GM12874 (cell line): ENCODE measurements around the gene CALML4.

Source experiments
- TF ChIP-seq, protein P1 (sequence below): IDR thresholded peaks from 2 replicates; pipeline ENCODE4 v1.5.1; 2011; ENCODE audit warnings: low read depth, mild to moderate bottlenecking, control low read depth, low read length, moderate library complexity; ENCODE audit not compliant: insufficient read depth

The CALML4 gene

DNA sequence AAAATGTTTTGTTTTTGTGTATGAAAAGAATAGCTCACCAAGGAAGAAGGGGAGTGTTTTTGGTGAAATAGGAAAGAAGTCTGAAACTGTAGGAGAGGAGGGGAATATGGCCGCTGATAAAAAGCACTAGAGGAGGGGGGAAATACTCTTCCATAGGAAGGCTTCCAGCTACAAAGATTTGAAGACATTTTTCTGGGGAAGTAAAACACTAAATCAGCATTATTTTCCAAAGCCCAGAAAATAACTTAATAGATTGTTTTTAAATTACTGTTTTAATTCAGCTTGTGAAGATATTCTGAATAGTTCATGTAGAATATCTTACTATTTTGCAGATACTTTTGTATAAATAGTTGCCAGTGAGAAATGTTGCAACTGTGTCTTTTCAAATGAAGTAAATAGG, 54.9 kb downstream of the CALML4 start:
- TF ChIP-seq, protein P1, sequence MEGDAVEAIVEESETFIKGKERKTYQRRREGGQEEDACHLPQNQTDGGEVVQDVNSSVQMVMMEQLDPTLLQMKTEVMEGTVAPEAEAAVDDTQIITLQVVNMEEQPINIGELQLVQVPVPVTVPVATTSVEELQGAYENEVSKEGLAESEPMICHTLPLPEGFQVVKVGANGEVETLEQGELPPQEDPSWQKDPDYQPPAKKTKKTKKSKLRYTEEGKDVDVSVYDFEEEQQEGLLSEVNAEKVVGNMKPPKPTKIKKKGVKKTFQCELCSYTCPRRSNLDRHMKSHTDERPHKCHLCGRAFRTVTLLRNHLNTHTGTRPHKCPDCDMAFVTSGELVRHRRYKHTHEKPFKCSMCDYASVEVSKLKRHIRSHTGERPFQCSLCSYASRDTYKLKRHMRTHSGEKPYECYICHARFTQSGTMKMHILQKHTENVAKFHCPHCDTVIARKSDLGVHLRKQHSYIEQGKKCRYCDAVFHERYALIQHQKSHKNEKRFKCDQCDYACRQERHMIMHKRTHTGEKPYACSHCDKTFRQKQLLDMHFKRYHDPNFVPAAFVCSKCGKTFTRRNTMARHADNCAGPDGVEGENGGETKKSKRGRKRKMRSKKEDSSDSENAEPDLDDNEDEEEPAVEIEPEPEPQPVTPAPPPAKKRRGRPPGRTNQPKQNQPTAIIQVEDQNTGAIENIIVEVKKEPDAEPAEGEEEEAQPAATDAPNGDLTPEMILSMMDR = no peak

DNA sequence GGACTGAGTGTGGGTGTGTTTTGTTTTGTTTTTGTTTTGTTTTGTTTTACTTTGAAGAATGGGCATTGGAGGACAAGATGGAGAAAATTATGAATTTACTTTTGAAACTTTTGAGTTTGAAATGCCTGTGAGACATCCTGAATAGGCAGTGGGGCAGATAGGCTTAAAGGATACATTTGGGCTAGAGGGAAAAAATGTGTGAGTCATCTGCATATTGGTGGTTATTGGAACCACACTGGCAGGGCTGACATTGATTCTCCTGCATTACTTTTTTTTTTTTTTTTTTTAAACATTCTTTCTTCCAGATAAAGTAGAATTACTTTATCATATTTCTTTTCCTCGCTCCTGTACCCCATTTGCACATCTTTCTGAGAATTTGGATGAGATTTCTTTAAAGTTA, 56.1 kb downstream of the CALML4 start:
- TF ChIP-seq, protein P1 = no peak

DNA sequence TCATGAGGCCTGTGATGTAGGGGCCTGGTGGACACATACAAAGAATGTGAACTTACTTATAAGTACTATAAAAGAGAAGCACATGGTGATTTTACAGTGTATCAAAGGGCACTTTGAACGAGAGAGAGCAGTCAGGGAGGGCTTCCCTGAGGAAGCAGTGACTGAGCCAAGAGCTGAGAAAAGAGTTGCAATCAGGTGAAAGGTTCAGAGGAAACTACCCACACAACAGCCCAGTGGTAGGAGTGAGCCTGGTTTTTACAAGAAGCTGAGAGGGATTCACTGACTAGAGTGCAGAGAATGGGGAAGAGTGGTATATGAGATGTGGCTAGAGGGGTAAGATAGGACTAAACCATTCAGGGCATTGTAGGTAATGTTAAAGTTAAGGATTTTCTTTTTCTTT, 57.1 kb downstream of the CALML4 start:
- TF ChIP-seq, protein P1 = no peak

DNA sequence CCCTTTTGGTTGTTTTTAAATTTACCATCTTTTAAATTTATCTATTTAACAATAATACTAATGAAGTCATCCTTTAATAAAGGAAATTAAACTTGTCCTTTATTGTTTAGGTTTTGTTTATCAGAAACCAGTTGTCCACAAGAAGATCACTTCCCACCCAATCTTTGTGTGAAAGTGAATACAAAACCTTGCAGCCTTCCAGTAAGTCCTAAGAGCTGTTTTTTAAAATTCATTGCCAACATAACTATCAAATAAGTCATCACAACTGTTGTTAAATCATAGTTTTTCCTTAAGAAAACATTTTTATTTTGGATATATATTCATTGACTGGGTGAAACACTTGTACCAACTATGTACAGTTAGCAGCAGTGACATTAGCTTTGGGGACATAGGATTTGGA, 59.4 kb downstream of the CALML4 start:
- TF ChIP-seq, protein P1 = no peak

DNA sequence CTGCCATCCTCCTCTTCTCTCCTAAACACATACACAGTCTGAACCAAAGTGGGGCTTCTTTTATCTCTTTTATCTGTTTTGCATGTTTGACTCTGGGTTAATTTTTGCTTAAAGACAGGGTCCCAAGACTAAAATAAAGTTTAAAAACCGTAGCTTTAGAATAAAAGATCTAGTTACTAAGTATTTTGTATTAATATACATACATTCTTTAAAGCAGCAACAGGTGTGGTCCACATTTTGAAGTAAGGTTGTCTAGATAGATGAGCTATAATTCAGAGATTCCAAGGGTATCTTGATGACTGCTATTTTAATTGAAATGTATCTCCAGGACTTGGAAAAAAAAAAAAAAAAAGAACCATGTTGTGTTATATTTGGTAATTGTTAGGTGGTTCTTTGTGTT, 61.3 kb downstream of the CALML4 start:
- TF ChIP-seq, protein P1 = no peak

DNA sequence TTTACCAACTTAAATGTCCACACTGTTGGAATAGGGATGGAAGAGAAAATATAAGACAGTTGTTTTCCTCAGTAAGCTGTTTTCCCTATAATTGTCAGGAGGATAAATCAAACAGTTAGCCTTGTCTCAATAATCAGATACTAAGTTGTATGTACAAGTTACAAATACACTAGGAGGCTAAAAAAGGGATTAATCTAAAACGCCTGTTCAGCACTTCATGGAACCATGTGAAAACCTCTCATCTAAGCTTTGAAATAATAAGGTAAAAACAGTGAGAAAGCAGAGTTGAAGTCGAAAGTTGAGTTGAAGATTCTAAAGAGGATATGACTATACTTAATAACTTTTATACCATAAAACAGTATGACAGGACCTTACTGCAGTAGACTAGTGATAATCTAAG, 62.0 kb downstream of the CALML4 start:
- TF ChIP-seq, protein P1 = no peak
